Epithelial cell of esophagus (primary cell): Measurements from ENCODE around the gene PDZK1IP1.
A peak's percentile ranks its signal among the peaks of the same experiment; 100 is the strongest.
"Not testable (repeated sequence)": the region's sequence is repeated elsewhere in the genome, so short reads cannot be mapped to it uniquely, and the experiment has no call there.

Experiments used
- DNase-seq: peaks from one replicate; pipeline ENCODE4 v3.0.0; 2010; ENCODE audit warnings: low read depth
- H3K4me3 ChIP-seq: 2 replicates; pipeline ENCODE4 v1.5.1; 2011; ENCODE audit warnings: mild to moderate bottlenecking, low read length, control low read depth
- CTCF ChIP-seq: IDR thresholded peaks from 2 replicates; pipeline ENCODE4 v1.5.1; 2011; ENCODE audit warnings: low read depth, mild to moderate bottlenecking, low read length, control low read depth, inconsistent platforms; ENCODE audit not compliant: insufficient read depth; ENCODE audit errors: missing control alignments

The PDZK1IP1 gene

DNA sequence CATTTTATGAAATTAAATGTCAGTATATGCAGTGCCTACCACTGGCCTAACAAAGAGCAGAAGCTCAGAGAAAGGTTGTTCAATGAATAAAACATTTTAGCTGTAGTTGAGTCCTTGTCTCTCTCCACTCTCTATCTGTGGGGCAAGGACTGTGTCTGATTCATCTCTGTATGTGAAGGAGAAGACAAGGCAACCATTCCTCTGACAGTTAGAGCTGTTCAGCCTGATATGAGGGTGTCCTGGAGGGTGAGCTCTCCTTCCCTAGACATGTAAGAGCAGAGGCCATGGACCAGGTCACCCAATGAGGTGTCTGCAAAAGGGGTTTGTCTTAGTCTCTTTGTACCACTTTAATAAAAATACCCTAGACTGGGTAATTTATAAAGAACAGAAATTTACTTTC is 4.5 kb upstream of the PDZK1IP1 start:
- H3K4me3 ChIP-seq = no peak overlapping the region
- TF ChIP-seq CTCF = no peak
- no peak for DNase-seq

- not testable (repeated sequence) for DNase-seq, H3K4me3 ChIP-seq
These were observed 3.7 kb upstream of the PDZK1IP1 start for GRCh38 chr1:47193496-47193895.

DNA sequence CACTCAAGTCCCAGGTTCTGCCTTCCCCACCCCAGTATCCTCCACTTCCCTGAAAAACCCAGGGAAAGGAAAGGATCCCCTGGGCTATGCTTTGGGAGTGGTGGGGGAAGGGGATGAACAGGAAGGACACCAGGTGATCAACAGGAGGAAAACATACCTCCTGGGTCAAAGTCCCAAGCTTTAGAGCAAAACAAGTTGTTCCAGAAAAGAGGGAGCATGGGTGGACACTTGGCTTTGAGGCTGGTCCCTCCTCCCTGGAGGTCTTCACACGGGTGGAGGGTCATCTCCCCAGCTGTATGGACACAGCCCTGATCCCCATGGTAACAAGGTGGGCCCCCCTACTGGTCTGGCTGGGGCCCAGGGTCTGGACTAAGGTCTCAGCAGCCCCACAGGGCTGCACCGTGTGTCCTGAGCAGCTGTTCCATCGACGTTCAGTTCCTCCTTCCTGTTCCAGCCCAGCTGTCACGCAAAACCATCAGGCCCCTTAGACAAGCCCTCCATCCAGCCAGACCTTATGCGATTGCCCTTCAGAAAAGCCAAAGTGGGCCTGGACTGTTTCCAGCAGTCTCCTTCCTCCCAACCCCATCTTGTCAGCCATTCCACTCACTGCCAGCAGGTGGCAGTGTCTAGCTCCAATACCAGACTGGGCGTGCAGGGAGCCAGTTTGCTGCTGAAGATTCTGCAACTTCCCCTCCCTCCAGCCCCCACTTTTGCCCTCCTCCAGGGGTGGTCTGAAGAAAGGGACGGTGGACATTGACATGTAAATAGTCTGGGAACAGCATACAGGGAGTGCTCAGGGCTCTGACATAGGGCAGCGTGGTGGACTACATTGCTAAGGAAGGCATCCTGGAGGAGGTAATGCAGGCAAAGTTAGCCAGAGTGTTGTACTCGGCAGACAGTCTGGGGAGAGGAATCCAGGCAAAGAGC is 2.9 kb upstream of the PDZK1IP1 start:
- no peak overlapping the region for H3K4me3 ChIP-seq
- peak; percentile 68 for DNase-seq

DNA sequence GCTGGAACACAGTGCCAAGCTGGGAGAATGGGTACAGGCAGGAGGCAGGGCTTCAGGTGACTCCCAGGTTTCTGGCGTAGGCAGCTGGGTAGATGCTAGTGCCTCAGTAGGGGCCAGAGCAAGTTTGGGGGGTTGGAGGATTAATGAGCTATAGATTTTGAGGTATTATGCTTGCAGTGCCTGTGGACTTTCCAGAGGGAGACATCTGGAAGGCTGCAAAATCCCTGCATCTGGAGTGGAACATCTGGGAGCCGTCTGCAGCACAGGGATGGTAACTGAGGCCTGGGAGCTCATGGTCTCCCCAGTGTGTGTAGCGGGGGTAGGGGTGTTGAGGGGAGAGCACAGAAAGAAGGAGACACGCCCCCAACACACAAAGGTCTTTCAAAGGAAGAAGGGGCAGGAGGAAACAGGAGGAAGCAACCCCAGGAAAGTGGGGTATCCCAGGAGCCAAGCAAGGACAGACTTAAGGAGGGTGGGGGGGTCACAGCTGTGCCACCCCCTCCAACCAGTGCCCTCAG is 2.2 kb upstream of the PDZK1IP1 start:
- DNase-seq = no peak
- no peak for TF ChIP-seq CTCF
- H3K4me3 ChIP-seq = no peak overlapping the region

More for the DNA sequence above, 2.9 kb upstream of the PDZK1IP1 start:
- peak; percentile 98 for TF ChIP-seq CTCF

DNA sequence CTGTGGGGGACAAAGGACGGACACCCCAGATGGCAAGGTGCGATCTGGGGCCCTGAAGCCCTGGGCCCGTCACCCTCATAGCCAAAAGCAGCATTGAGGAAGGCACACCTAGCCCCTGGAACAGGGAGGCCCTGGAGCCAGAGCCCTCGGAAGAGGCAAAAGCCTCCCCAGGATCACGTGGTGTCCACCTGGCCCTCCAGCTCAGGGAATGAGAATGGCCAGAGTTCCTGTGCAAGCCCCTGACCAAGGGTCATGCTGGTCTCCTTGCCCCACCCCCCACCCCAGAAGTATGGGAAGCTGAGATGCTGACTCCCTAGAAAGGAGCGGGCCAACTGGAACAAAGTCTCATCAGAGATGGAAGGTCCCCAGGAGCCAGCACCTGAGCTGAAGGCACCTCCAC is 1.0 kb upstream of the PDZK1IP1 start:
- no peak for DNase-seq
- no peak overlapping the region for H3K4me3 ChIP-seq
- TF ChIP-seq CTCF = no peak

DNA sequence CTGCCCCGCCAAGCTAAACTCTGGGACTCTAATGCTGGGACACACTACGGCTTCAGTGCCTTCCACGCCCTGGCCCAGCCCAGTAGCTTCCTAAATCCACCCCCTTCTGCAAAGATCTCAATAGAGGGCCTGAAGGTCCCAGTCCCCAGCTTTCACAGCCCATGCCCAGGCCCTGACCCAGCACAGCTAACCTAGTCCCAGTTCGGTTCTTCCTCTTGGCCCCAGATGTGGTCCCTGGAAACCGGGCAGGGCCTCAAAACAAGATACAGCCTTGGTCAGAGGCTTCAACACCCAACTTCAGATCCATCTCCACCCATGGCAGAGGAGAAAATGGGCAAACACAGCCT is 646 bp upstream of the PDZK1IP1 start:
- DNase-seq = no peak
- TF ChIP-seq CTCF = no peak
- H3K4me3 ChIP-seq = no peak overlapping the region

DNA sequence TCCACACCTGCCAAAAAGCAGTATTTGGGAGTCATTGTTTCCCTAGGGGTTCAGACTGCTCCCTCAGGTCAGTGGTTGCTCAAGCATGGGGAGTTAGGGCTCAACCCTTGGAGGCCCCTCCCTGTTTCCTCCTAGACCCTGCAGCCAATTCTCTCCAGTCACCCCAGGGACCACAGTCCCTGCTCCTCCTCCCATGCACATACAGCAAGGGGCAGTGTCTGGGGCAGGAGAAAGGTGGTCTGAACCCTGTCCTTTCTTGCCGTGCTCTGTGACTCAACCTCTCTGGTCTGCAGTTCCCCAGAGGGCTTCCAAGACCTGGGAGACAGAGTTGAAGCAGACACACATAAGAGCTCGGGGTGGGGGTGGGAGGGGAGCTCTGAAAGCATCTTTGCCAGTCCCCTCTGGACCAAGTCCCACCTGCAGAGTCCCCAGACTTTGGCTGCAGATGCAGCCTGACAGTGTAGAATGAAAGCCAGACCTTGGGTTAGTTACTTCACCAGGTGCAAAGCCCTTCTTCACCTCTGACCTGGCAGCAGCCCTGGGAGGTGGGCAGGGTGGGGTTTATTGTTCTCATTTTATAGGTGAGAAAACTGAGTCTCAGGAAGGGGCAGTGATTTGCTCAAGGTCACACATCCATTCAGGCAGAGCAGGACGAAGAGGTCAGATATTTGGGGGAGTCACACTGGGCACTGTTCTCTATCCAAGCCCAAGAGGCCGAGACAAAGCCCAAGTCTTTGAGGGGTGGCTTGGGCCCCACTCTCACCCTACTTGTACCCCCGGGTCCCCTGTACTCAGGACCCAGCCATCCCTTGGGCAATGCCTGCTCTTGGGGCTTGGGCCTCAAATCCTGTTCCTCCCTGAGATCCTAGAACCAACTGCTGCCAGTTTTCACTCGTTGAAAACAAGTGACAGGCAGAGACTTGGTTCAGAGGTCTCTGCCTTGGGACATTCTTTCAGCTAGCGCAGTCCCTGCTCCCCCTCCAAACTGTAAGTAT is 748 bp downstream of the PDZK1IP1 start:
- H3K4me3 ChIP-seq = no peak overlapping the region
- DNase-seq = no peak
- TF ChIP-seq CTCF = no peak
